Endothelial cell of umbilical vein (primary cell): ENCODE measurements around the gene MOB2.

Experiments
- EZH2 ChIP-seq: IDR thresholded peaks from 2 replicates; pipeline ENCODE4 v1.6.1; 2012; ENCODE audit warnings: borderline replicate concordance, low read depth, mild to moderate bottlenecking, moderate library complexity, low read length, inconsistent platforms; ENCODE audit not compliant: severe bottlenecking
- POLR2A ChIP-seq: IDR thresholded peaks from 2 replicates; pipeline ENCODE4 v1.6.1; 2012; ENCODE audit warnings: low read depth, mild to moderate bottlenecking, control low read depth, low read length
- TF ChIP-seq, protein P1 (sequence below): IDR thresholded peaks from 2 replicates; pipeline ENCODE4 v1.6.1; 2011; ENCODE audit not compliant: insufficient read depth, insufficient read length
- TF ChIP-seq, protein P2 (sequence below), 2 donors: IDR thresholded peaks; 1 replicate in 1 of 2; 2 replicates in 1 of 2; pipeline ENCODE4 v1.5.1; 2011; ENCODE audit warnings: low read length in 2 of 2, mild to moderate bottlenecking in 2 of 2, moderate library complexity in 2 of 2, control low read depth in 1 of 2, inconsistent platforms in 1 of 2, low read depth in 1 of 2; ENCODE audit not compliant: insufficient read depth in 1 of 2; ENCODE audit errors: extremely low read depth in 1 of 2

DNA sequence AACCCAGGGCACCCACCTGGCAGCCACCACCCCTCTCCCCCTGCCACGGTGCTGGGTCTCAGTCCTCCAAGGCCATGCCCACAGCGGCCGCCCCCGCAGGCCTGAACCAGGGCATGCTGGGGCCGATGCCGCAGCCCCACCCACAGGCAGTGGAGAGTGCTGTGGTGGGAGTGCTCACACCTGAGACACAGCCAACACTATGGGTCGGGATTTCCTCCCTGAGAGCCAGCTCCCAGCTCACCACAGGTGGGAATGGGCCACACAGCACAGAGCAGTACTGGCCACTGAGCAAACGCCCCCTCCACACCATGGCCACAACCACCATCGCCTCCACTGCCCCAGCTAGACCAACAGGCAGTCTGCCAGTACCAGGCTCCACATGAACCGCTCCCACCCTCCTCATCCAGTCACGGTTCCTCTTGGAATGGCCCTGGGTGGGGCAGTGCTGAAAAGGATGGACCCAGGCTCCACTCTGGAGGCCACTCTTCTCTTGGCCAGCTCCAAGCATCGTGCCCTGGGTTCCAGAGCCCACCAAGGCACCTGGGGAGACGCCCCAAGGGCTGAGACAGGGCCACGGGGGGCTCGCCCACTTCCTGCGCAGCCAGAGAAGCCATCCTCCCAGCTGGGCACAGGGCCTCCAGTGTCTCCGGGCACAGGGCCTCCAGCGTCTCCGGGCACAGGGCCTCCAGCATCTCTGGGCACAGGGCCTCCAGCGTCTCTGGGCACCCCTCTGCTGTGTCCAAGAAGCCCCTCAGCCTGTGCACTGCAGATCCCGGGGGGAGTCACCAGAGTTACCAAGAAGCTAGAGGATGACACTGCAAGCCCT is 14.2 kb downstream of the MOB2 start:
- TF ChIP-seq POLR2A (no peak), EZH2 (no peak)
- TF ChIP-seq, protein P1, sequence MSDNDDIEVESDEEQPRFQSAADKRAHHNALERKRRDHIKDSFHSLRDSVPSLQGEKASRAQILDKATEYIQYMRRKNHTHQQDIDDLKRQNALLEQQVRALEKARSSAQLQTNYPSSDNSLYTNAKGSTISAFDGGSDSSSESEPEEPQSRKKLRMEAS: no peak
- TF ChIP-seq, protein P2, sequence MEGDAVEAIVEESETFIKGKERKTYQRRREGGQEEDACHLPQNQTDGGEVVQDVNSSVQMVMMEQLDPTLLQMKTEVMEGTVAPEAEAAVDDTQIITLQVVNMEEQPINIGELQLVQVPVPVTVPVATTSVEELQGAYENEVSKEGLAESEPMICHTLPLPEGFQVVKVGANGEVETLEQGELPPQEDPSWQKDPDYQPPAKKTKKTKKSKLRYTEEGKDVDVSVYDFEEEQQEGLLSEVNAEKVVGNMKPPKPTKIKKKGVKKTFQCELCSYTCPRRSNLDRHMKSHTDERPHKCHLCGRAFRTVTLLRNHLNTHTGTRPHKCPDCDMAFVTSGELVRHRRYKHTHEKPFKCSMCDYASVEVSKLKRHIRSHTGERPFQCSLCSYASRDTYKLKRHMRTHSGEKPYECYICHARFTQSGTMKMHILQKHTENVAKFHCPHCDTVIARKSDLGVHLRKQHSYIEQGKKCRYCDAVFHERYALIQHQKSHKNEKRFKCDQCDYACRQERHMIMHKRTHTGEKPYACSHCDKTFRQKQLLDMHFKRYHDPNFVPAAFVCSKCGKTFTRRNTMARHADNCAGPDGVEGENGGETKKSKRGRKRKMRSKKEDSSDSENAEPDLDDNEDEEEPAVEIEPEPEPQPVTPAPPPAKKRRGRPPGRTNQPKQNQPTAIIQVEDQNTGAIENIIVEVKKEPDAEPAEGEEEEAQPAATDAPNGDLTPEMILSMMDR (IDR thresholded peaks at IDR 0.05; ENCODE audit: extremely low read depth in 1 of 2, insufficient read depth in 1 of 2, low read depth in 1 of 2, low read length in 2 of 2): no peak
